Measurements from ENCODE around the gene ZWILCH.

DNA sequence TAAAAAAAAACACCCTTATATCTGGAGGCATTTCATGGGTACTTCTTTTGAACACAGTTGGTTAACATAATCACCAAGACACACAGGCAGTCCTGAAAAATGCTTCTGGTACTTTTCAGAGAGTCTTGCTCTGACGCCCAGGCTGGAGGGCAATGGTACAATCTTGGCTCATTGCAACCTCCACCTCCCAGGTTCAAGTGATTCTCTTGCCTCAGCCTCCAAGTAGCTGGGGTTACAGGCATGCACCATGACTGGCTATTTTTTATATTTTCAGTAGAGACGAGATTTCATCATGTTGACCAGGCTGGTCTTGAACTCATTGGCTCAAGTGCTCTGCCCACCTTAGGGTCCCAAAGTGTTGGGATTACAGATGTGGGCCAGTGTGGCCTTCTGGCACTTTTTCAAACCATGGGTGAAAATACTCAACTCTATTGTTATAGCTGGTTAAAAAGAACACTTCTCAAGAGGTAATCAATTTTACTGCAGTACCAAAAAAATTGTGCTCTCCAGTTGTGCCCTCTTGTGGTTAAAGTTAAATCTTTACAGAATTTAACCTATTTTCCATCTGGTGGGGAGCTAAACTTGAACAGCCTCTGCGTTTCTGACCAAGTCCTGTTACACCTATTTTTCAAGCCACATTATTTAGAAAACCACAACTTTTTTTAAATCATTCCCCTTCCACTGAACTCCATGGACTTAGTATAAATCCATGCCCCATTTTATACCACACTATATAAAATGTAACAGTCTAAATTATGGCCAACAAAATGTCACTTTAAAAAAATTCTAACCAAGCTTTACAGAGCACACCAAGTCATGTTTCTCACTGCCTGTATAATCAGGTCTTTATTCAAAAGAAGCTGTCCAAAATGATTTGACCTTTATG, 6.4 kb upstream of the ZWILCH start:
- TF ChIP-seq, protein P1, sequence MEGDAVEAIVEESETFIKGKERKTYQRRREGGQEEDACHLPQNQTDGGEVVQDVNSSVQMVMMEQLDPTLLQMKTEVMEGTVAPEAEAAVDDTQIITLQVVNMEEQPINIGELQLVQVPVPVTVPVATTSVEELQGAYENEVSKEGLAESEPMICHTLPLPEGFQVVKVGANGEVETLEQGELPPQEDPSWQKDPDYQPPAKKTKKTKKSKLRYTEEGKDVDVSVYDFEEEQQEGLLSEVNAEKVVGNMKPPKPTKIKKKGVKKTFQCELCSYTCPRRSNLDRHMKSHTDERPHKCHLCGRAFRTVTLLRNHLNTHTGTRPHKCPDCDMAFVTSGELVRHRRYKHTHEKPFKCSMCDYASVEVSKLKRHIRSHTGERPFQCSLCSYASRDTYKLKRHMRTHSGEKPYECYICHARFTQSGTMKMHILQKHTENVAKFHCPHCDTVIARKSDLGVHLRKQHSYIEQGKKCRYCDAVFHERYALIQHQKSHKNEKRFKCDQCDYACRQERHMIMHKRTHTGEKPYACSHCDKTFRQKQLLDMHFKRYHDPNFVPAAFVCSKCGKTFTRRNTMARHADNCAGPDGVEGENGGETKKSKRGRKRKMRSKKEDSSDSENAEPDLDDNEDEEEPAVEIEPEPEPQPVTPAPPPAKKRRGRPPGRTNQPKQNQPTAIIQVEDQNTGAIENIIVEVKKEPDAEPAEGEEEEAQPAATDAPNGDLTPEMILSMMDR (conservative IDR thresholded peaks at IDR 0.05; ENCODE audit: low read length): peak; percentile 78
- TF ChIP-seq EZH2phosphoT487 (IDR thresholded peaks at IDR 0.05; ENCODE audit: borderline replicate concordance, low read depth, low read length): no peak
